HG03175 (cell line): ENCODE results near the gene LRCH3.
A peak's percentile ranks its signal among the peaks of the same experiment; 100 is the strongest.

ENCODE experiments used
- ATAC-seq: cut with Tn5 transposase; IDR thresholded peaks from one replicate; pipeline ENCODE4 v1.9.1; 2021; ENCODE audit warnings: mild to moderate bottlenecking, moderate library complexity; ENCODE audit not compliant: unreplicated experiment

LRCH3 gene

DNA sequence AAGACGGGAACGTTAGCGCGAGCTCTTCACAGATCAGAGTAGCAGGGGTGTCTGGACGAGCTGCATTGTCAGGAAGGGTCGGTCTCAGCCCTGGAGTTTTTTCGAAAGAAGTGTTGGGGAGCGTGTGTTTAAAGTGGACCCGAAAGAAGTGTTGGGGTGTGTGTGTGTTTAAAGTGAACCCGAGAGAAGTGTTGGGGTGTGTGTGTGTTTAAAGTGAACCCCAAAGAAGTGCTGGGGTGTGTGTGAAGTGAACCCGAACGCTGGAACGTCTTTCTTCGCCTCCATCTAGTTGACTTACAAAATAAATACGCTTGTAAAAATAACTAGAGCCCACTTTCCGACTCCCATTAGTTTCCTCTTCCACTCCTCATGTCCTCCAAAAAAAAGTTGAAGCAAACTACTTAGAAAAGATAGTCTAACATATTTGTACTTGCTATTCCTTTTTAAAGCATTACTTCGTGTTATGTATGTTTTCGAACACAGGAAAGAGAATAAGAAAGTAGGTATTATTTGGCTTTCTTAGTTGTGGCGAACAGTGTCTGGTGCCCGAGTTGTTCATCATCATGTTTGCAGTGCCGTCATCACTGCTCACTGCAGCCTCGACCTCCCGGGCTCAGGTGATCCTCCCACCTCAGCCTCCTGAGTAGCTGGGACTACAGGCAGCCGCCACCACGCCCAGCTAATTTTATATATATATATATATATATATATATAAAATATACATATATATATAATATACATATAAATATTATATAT, 1.0 kb downstream of the LRCH3 start:
- ATAC-seq = peak; percentile 30

DNA sequence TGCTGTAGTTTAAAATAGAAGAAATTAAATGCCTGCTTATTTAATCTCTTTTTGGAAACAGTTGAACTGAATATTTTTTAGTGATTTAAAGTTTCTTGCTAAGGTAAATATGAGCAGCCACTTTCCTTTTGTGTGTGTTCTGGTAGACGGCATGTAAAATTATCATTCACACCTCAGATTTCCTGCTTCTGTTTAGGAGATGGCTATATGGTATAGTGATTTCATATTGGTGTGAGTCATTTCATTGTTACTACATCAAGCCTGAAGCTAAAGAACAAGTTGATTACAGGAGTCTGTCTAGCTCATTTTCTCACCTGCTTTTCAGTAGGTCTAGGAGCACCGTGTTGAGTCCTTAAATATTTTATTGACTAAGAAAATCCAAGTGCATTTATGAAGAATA, 2.2 kb downstream of the LRCH3 start:
- no peak for ATAC-seq

- ATAC-seq = no peak
These were observed 3.1 kb downstream of the LRCH3 start for GRCh38 chr3:197794115-197794514.

- ATAC-seq = no peak
These were observed 4.1 kb downstream of the LRCH3 start for GRCh38 chr3:197795200-197795599.

GRCh38 chr3:197796087-197796486, 5.0 kb downstream of the LRCH3 start:
- no peak for ATAC-seq

GRCh38 chr3:197798863-197799262, 7.8 kb downstream of the LRCH3 start:
- peak; percentile 49 for ATAC-seq

DNA sequence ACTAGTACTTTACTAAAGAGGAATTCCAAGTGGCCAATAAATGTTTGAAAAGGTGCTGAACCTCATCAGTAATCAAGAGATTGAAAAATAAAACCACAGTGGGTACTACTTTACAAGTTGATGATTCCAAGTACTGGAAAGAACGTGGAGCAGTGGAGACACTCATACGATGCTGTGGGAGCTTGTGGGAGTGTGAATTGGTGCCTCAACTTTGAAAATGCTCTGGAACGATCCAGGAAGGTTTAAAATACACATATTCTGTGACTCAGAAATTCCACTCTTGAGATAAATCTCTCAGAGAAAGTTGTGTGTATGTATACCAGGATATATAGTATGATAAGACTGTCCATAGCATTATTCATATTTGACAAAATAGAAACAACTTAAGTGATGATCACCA, 9.3 kb downstream of the LRCH3 start:
- ATAC-seq = no peak

GRCh38 chr3:197801891-197802778, 11.1 kb downstream of the LRCH3 start:
- no peak for ATAC-seq

GRCh38 chr3:197802779-197803459, 11.9 kb downstream of the LRCH3 start:
- no peak for ATAC-seq

GRCh38 chr3:197804511-197804910, 13.5 kb downstream of the LRCH3 start:
- no peak for ATAC-seq

- no peak for ATAC-seq
These were observed 17.0 kb downstream of the LRCH3 start for GRCh38 chr3:197807969-197808587.

GRCh38 chr3:197809356-197810020, 18.4 kb downstream of the LRCH3 start:
- no peak for ATAC-seq

DNA sequence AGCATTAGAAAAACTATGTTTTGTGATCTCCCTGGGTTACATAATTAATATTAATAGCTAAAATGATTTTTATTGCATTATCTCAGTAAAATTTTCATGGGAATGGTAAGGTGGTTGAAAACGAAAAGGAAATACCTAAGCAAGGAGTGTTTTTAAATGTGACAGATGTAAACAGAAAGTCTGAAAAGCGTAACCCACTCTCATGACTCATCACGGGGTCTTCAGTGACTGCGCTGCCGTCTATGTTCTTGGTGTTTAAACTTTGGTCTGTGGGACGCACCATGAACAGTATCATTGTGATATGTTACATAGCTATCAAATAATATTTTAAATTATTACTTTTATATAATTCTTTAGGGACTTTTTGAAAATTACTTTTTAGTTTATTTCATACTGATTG, 19.8 kb downstream of the LRCH3 start:
- ATAC-seq = no peak

DNA sequence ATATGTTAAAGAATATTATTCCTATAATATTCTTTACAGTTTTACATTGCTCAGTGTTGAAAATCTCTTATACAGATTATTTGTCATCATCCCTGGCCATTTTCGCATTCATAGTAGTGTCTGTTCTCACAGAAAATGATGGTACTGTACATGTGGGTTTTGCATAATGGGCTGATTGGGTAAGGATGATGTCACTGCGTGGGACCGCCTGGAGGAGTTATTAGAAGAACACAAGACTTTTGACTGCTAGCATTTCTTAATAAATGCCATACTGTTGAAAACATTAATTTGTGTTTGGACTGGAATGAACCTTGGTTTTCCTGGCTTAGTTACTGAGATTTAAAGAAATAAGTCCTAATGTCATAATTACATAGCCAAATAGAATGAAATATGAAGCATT, 20.3 kb downstream of the LRCH3 start:
- ATAC-seq = no peak

DNA sequence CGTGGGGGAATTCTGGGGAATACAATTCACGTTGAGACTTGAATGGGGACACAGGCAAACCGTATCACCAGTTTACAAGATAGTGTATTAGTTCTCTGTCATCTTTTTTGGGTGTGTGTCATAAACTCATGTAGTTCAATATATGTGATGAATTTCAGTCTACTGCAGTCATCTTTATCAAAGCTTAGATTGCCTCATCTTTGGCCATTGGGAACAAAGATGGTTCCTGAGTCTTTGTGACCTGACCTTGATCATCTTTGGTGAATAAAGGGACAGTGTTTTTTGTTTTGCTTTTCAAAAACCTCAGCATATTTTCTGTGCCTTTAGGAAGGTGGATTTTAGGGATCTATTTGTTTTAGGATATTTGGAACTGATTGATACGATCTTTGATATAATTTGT, 23.3 kb downstream of the LRCH3 start:
- ATAC-seq = no peak

- no peak for ATAC-seq
These were observed 29.7 kb downstream of the LRCH3 start for GRCh38 chr3:197820550-197821335.

GRCh38 chr3:197829397-197830045, 38.5 kb downstream of the LRCH3 start:
- no peak for ATAC-seq

- ATAC-seq = no peak
These were observed 39.4 kb downstream of the LRCH3 start for GRCh38 chr3:197830308-197830966.

DNA sequence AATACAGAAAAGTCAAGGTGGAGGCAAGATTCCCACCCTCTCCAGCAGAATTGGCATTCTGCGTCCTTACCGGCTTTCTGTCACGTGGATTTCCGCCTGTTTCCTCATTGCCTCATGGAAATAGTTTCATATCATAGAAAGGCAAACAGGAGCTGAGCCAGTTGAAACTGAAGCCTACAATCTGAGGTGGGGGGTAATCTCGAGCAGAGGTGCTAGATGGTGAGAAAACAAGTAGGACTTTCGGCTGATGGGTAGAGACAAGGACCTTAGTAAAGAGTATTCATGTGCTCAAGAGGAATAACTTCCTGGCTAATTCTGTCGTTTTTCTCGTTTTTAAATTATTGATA, 39.9 kb downstream of the LRCH3 start:
- ATAC-seq = no peak
